Stimulated activated CD8-positive, alpha-beta memory T cell treated with anti-CD3 and anti-CD28 coated beads, Interleukin-4, amount 100 ng/mL, for 48 hours (primary cell): ENCODE data around the gene NID2.
A peak's percentile ranks its signal among the peaks of the same experiment; 100 is the strongest.

Experiments
- DNase-seq: peaks from one replicate; pipeline ENCODE4 v3.0.0-alpha.2; 2020

Gene NID2

DNA sequence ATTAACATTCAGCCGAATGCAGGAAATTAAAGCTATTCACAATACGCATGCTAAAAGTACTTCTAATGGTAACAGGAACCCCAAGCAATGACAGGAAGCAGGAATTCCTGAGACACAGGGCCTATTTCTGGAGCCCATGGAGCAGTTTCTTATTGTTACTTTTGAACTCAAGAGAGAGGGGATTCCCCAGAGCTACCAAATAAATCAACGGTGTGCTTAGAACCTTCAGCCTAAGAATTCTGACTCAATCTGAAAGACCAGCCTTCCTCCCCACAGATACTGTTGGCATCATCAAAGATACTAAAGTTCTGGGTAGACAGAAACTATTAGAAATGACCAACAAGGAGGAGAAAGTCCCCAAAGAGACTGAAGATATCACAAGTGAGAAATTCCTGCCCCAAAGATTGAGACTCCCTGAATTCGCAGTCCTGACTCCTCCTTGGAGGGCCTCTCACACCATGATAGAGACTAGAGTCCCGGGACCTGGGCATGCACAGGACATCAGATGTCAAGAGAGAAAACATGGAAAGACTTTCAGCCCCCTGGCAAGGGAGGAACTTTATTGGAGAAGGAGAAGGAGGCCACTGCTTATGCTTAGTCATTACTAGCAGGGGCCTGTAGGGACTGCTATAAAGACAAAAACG lies 46.8 kb downstream of the NID2 start:
- DNase-seq, result no peak

DNA sequence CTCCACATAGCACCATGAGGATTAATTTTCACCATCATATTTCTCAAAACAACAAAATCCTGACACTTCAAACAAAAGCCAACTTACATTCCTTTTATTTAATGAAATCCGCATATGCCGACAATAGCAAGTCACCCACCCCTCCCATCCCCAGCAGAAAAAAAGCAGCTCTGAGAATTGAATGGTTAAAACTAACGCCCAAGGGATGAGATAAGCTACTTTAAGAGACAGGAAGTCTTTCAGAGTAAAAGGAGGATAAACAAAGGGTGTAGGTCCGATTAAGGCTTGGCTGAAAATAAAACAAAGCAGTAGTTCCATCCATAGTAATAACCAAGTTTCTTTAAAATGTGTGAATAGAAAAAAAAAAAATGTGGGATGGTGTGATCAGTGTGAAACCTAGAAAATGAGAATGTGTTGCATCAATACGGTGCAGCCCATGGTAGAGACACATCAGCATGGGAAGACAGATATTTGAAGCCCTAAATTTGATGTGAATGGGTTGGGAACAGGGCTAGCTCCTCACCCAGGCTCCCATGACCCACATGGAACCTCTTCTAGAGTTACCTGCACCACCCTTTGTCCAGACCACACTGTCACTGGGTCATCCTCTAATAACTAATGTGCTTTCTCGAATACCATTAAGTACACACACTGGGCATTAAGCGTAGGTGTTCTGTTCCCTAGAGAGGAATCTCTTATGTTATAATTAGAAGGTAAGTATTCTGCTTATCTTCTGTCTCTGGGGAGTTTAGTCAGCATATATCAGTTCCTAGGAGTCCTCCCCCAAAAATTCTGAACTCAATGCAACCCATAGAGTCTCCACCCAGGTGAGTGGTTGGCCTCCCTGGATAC lies 47.8 kb downstream of the NID2 start:
- no peak for DNase-seq

DNA sequence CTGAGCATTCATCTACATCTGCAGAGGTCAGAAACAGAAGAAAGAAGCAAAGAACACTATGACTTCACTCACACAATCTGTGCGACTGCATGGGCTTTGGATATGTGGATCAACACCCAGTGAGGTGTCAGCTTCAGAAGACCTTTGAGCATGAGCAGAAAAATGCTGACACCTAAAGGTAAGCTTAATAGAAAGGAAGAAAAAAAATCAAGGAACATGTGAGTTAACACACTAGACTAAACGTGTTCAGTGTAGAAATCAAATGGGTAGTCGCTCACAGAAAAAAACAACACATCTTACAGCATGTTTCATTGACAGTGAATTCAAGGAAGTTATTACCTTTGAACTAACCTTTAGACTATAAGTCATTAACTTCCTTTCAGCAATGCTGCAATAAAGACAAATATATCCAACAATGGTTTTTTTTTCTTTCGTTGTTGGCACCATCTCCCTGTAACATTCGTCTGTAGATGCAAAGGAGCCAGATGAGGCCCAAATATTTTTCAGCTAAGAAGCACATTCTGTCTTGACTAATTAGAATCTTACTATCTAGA lies 48.6 kb downstream of the NID2 start:
- no peak for DNase-seq

DNA sequence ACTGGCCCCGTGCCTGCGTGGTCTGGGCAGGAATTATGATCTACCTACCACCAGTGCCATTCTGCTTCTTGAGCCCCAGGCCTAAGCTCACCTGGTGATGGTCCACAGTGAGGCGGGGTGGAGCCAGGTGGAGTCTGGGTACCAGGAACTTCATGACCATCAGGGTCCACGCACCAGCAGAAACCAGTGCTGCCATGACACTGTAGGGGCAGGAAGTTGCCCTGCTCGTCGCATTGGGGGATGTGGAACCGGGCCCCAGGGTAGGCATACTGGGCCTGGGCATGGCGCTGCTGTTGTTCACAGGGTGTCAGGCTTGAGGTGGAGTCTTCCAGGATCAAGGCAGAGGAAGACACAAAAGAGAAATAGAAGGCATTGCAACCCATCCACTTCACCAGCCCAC lies 49.9 kb downstream of the NID2 start:
- no peak for DNase-seq

DNA sequence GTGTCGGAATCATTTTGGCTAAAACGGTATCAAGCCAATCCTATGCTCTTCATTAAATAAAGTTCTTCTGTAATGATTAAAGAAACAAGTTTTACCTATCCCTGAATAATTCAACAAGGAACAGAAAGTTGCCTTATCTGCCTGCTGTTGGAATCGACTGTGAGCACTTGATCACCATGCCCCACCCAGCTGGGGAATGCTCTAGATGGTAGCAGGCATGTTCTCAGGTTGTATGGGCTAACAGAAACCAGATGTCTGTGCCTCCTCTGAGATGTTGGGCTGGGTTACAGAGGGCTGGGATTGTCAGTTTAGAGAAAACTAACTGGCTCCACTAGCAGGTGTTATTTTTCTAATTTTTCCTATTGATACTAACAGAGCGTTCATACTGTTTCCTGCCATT lies 50.6 kb downstream of the NID2 start:
- no peak for DNase-seq

DNA sequence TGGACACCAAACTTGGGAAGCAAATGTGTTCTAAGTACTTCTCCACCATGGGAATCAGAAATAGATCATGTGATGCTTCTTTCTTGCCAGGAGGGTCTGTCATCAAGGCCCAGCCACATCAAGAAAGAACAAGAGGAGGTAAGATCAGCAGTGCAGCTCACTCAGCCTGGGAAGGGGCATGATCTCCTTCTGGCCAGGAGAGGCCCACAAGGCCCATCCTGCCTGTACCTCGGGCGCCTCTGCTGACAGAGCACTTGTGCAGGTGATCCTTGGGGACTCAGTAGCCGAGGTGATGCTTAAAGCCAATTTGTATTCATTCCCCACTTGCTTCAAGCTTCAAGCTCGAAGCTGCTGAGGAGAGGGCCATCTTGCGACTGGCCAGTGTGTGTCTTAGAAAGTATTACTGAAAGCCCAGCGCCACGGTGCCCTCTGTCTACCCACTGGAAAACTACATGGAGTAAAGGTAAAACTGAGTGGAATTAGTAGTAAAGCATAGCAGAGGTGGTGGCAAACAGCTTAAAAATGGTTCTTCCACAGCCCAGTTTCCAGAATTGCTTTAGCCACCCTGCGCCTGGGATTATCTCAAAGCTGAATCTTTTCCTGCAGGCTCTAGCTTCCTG lies 53.3 kb downstream of the NID2 start:
- no peak for DNase-seq

DNA sequence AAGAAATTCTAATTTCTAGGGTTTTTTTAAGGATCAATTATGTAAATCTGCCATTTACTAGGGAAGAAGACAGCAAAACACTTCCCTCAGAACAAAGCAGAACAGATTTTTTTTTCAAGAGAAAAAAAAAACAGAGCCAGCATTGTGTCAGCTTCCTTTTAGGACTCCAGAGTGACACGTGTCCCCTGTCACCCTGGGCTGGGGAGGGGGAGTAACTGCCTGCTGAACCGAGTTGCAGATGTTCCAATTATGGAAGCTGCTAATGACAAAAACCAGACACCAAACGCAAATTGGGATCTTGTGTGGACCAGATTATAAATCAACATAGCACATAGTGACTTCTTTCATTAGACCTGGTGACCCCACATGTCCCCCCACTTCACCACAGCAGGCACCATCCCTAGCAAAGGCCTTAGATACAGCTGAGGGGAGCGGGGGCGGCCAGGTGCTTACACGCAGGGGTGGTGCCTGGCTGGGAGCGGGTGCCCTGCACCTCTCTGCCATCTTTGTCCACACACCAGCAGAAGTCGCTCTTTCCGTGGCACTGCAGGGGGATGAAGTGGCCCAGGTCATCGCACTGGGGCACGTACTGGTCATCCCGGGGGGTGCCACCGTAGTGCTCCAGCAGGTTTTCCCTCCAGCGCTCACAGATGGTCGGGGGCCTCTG lies 54.1 kb downstream of the NID2 start:
- DNase-seq, result no peak

DNA sequence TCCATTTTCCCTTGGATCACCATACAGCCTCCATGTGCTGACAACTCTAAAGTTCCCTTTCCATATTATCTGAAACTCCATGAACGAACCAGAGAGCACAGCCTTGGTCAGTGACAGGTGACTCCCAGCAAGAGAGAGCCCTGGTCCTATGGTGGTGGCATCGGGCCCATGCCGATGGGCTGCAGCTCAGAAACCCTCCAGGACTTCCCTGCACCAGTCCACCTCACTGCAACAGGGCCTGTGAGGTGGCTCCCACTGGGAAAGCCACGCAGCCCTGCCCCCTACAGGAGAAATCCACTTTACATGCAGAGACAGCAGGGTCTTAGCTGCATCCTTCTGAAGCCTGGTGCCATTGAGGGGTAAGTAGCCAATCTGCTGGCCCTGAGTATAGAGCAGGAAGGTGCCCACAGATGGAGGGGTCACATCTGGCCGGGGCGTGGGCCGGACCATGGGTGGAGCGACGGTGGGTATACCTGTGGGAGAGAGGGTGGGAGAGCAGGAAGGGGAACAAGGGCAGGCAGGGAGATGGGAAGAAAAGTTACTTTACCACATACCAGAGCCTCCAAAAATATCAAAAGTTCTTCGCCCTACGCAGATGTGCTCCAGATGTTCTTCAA lies 54.8 kb downstream of the NID2 start:
- DNase-seq, result peak; percentile 35

DNA sequence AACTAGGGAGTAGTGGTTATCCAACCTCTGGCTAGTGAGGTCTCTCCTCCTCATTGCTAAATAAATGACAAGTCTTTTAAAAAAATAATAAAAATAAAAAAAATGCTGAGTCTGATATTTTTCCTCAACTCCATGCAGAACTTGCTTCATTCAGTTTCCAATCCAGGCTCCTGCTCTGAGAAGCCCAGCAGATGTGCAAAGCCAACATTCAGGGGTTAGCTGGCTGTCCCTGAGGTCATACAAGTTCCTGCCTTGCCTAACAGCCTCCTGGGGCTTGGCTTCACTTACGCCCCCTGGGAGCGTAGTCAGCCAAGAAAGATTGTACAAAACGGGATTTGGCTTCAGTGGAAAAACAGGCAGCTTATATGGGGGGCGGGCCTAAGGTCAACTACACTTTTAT lies 56.2 kb downstream of the NID2 start:
- DNase-seq, result no peak

DNA sequence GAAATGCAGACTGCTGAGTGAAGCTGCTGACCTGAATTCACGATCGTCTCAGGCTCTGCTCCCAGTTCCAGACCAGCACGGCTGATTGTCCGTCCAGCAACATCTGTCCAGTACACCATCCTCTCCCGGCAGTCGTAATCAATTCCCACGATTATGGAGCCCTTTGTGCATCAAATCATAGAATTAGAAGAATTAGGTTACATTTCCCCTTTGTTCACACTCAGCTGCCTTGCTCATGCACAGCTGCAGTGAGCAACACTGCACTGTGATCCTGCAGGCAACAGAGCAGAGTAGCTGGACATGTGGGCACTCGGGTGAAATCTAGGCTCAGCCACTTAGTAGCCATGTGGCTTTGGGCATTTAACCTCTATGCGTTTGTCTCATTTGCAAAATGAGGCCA lies 57.3 kb downstream of the NID2 start:
- DNase-seq, result no peak

DNA sequence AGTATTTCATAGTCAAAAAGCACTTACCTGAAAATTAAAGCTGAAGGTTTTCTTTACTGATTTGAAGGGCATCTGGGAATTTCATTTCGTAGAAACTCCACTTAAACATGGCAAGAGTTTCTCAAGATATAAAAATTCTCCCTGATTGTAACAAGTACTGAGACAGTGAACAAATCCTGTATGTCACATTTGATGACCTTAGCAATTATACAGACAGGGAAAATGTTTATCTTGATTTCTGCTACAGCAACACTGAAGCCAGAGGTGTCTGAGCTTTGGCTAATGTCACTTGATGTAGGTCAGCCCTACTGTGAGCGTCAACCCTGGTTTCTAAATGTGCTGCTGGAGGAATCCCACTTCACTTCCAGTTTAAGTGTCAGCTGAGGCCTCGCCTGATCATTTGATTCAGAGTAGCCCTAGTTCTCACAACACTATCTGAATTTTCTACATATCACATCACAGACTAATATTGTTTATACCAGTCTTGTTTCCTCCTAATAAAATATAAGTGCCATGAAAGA lies 58.6 kb downstream of the NID2 start:
- DNase-seq, result no peak

DNA sequence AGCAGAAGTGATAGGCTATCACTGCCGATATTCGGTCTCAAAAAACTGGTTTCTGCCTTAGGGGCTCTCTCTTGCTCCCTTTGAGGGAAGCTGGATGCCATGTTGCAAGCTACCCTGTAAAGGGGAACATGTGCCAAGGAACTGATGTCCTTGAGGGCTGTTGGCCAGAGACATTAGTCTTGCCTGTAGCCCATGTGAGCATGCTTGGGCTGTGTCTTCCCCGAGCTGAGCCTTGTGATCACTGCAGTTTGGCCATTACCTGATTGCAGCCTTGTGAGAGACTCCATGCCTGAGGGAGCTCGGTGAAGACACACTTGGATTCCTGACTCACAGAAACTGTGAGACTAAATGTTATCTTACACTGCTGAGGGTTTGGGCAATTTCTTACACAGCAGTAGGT lies 60.7 kb downstream of the NID2 start:
- DNase-seq, result no peak

DNA sequence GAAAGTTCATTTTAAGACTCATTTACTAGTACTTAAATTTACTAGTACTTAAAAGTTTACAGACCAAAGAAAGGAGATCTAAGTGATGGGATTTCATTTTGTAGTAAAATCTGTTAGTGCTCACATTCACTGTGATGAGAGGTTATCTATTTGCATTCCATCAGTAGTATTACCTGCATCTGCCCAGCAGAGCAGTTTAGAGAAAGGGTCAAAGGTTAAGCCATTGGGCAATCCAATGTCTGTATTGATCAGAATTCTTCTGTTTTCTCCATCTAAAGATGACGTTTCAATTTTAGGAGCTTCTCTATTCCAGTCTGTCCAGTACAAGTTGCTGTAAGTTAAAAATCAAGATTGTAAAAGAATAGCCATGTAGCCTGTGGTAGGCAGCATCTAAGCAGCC lies 61.2 kb downstream of the NID2 start:
- no peak for DNase-seq

DNA sequence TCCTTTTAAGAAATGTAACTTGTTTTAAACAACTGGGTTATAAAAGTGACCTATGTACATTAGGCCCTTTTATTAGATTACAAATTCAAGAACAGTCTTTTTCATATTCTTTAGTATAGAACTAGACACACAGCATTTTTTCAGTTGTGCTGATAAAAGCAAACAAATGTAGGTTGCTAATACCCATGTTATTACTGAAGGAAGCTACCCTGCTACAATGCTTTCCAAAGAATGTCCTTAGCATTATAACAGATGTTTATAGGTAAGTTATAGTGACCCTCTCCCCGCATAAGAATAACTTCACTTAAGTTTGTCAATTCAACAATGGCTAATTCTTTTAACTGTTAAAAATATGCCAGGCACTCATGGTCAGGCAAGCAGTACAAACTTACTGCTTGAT lies 61.6 kb downstream of the NID2 start:
- DNase-seq, result no peak

DNA sequence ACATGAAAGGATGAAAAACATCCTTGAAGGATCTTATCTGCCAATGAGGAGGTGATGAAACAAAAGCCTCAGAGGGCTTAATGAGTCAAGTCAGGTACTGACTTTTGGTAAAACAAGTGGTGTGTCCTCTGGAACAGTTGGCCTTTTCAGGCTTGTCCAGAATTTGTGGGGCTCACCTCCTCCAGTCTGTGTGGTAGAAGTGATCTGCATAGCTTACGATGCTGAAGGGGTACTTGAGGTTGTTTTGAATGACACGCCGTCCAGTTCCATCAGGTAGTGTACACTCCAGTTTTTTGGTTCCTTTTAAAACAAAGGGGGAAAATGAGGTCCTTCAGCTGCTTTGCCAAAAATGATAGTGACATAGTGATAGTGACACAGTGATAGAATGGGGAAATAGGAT lies 62.5 kb downstream of the NID2 start:
- no peak for DNase-seq

DNA sequence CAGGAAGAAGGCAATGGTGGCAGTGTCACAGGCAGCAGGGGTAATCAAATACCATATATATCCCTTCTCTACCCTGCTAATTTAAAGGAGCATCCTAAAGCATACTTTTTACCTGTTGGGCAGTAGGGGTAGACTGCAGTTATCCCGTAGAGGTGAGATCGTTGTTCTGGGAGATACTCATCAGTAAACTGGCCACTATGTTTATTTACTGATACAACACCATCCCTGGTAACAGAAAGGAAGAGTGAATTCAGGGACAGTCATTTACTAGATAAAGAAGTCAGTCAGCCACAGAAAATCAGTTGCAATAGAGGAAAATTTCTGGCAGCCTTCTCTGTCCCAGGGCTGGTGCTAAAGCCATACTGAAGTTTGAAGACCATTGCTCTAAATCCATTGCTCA lies 63.2 kb downstream of the NID2 start:
- no peak for DNase-seq

DNA sequence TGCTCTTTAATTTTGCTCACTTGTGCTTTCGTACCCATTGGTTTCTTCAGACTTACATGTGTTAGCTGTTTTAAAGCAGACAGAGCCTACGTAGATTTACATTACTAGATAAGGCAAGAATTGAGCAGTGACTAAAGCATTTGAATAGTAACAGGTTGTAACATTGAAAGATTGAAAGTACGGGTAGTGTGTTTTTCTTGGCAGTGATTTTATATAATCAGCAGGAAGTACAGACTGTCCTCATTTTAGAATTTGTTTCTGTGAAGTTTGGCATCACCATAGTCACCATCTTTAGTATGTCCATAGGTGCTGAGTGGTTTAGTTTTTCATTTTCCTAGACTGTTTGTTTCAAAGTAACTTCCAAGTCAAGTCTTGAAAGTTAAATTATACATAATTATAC lies 65.5 kb downstream of the NID2 start:
- DNase-seq, result no peak

DNA sequence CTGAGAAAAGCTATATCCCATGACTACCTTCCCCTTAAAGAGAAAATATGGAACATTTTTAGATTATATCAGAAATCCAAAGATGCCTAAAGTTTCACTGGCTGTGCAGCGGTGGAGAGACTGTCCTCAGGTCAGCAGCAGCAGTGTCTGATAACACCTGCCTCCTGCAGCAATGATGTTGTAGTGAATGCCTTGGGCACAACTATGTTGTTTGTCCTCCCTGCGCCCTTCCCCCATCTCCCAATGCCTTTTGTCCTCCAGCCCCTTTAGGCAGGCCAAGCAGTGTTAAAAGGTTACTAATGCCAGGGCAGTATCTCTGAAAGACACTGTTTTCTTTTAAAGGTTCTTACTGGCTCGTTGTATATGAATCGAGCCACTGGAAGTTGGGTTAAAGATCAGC lies 66.3 kb downstream of the NID2 start:
- no peak for DNase-seq

DNA sequence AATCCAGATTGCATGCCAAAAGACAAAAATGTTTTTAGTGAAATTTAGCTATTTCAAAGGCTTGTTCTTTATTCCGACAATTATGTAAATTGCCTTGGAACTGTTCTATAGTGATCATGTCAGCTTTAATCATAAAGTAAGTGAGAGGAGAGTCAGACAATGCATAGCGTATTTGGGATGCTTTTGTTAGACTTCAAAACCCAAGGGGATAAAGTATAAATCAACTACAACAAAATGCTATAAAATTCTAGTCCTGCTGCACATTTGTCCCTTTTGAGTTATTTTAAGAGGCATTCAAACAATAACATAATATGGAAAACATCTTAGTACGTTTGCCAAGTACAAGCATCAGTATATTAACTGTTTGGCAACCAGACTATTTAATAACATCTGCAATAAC lies 68.2 kb downstream of the NID2 start:
- DNase-seq, result no peak

DNA sequence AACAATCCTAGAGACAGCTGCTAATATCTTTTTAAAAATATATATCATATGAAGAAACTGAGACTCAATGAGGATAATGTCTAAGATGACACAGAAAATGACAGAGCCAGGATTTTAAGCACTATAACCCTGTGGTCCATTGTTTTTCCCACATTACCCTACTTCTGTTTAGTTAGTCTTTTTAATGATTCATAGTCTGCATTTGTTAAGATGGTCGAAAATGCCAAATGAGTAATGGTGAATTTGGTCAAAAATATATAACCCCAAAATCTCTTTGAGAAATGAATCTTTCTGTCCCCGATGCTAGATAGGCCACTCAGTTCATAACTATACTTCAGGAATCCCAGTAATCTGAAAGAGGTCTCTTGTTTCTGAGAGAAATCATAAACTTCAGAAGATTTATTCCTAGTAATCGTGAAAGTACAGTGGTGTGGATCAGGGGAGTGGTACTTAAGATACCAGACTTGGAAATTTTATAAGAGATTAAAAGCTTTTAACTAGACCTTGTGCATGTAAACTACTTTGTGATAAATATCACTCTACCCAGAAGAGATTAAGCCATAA lies 68.8 kb downstream of the NID2 start:
- no peak for DNase-seq

DNA sequence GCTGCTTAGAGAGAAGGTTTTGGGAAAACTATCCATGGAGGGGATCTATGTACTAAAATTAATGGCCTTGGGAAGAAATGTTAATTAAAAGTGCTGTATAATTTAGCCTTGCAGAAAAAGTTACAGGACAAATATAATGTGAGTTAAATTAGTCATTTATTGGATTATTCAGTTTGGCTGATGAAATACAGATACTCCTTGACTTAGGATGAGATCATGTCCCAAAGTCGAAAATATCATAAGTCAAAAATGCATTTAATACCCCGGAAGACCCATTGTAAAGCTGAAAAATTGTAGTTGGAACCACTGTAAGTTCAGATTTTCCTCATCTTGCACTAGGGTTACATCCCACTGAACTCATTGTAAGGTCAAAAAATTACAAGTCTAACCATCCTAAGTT lies 69.8 kb downstream of the NID2 start:
- DNase-seq, result no peak

DNA sequence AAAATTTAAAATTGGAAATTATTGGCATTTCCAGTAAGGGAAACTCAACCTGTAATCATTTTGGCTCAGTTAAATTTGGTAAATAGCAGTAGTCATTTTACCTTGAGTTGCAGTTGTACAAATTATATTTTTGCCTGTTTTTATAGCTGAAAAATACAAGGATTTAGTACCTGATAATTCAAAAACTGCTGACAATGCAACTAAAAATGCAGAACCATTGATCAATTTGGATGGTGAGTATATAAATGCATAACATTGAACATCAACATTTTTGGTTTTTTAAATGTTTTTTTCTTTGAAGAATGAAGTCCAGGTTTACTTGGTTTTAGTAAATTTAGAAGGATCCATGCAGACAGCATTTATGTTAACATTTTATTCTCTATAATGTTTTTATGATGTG lies 70.5 kb downstream of the NID2 start:
- DNase-seq, result no peak
